Testis (tissue), 3 donors: ENCODE data around the gene TSKU. TPM values are rescaled to one million over a fixed set of nuclear protein-coding genes. Genes with fewer than 3 reads are reported as not detected.
"Not testable (repeated sequence)": the region's sequence is repeated elsewhere in the genome, so short reads cannot be mapped to it uniquely, and the experiment has no call there.

Experiments used
- DNase-seq: peaks from one replicate; pipeline ENCODE4 v3.0.0-alpha.2; 2019
- H3K27ac ChIP-seq, 2 donors: fragments of 200-600 bp; sonication (generic); one replicate each; pipeline ENCODE4 v1.5.1; 2019
- H3K27me3 ChIP-seq: fragments of 200-600 bp; sonication (generic); one replicate; pipeline ENCODE4 v1.5.1; 2019
- H3K36me3 ChIP-seq: fragments of 200-600 bp; sonication (generic); one replicate; pipeline ENCODE4 v1.5.1; 2017; ENCODE audit warnings: low read depth; ENCODE audit errors: missing control alignments
- H3K4me1 ChIP-seq: fragments of 200-600 bp; sonication (generic); one replicate; pipeline ENCODE4 v1.5.1; 2019
- H3K4me3 ChIP-seq, 2 donors: fragments of 200-600 bp; sonication (generic); one replicate each; pipeline ENCODE4 v1.5.1; 2017 to 2019
- H3K9me3 ChIP-seq: fragments of 200-600 bp; sonication (generic); one replicate; pipeline ENCODE4 v1.5.1; 2017
- POLR2A ChIP-seq: fragments of 450-650 bp; IDR thresholded peaks from one replicate; pipeline ENCODE4 v1.6.1; 2017; ENCODE audit warnings: antibody characterized with exemption, mild to moderate bottlenecking, moderate library complexity
- WGBS, 2 donors: methylation state at CpG; one replicate each; pipeline ENCODE4 v1.1.5; 2018; 5-methylcytosine and 5-hydroxymethylcytosine counted together
- intact Hi-C: fragments of 100-400 bp; cut with DNase I; formaldehyde crosslinking; loops from one replicate; pipeline ENCODE4 v1.15.1; 2023; ENCODE audit warnings: low total_unique reads
- polyA plus RNA-seq: library from polyadenylated mRNA; stranded (reverse); fragments of 350-450 nt; fragmentation: Illumina TruSeq; extraction: RNeasy Lipid Tissue Mini Kit (QIAGEN cat#74804); gene quantifications from one replicate; pipeline ENCODE4 v1.2.3, GENCODE V29; 2014; ENCODE audit warnings: low read depth, low replicate concordance; ENCODE audit not compliant: insufficient read depth
- total RNA-seq, 2 donors: library from RNA; depleted of rRNA; stranded (reverse); fragments of >200 nt; gene quantifications; one replicate each; pipeline ENCODE4 v1.2.3, GENCODE V29; 2016
- TF ChIP-seq, protein P1 (sequence below), 3 experiments: fragments of 450-650 bp in 2 of 3; fragments of 200-600 bp in 1 of 3; sonication (generic) in 1 of 3; IDR thresholded peaks; one replicate each; pipeline ENCODE4 v1.5.1; 2016 to 2019; ENCODE audit warnings: antibody characterized with exemption in 3 of 3, mild to moderate bottlenecking in 2 of 3, moderate library complexity in 1 of 3

The TSKU gene
- total and polyA plus RNA-seq, 3 donors from 2014 or later, result 17.1 to 30.2 (median 25.9) TPM

GRCh38 chr11:76814414-76814813 is 31.3 kb downstream of the TSKU start:
- intact Hi-C loops, result no loop called here
- TF ChIP-seq, protein P1, sequence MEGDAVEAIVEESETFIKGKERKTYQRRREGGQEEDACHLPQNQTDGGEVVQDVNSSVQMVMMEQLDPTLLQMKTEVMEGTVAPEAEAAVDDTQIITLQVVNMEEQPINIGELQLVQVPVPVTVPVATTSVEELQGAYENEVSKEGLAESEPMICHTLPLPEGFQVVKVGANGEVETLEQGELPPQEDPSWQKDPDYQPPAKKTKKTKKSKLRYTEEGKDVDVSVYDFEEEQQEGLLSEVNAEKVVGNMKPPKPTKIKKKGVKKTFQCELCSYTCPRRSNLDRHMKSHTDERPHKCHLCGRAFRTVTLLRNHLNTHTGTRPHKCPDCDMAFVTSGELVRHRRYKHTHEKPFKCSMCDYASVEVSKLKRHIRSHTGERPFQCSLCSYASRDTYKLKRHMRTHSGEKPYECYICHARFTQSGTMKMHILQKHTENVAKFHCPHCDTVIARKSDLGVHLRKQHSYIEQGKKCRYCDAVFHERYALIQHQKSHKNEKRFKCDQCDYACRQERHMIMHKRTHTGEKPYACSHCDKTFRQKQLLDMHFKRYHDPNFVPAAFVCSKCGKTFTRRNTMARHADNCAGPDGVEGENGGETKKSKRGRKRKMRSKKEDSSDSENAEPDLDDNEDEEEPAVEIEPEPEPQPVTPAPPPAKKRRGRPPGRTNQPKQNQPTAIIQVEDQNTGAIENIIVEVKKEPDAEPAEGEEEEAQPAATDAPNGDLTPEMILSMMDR (IDR thresholded peaks at IDR 0.05), result no peak
- TF ChIP-seq POLR2A, result no peak
- Histone ChIP-seq H3K27ac (no peak overlapping the region), H3K27me3 (no peaks in the 10 kb centered on the region), H3K36me3 (no peaks in the 10 kb centered on the region), H3K9me3 (no peaks in the 10 kb centered on the region), H3K4me3 (no peak overlapping the region), H3K4me1 (no peaks in the 10 kb centered on the region)
- WGBS, 2 donors, result 68 to 95% methylated on average over 2 of the region's 2 CpGs
- no peak for DNase-seq

- H3K27ac ChIP-seq, DNase-seq, H3K4me1 ChIP-seq, H3K9me3 ChIP-seq, H3K4me3 ChIP-seq, intact Hi-C loops, H3K27me3 ChIP-seq, H3K36me3 ChIP-seq: not testable (repeated sequence)
- 93 to 94% methylated on average over 7 of the region's 7 CpGs for WGBS, 2 donors
Measured at GRCh38 chr11:76815678-76816077, 32.5 kb downstream of the TSKU start.

DNA sequence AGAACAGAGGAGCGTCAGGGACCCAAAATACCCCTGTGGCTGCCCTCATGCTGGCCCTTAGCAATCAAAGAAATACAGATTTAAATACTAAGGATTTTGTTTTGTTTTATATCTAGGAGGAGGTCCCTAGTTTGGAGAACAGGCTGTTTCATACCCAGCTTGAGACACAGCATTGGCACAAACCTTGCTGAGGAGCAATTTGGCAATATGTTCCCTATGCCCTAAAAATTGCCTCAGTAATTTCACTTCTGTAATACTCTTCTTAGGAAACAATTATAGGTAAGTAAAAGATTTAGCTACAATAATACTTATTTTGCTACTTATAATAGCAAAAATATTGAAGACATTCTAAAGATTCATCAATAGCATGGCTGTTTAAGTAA is 37.0 kb downstream of the TSKU start:
- DNase-seq, result no peak
- Histone ChIP-seq H3K9me3 (no peaks in the 10 kb centered on the region), H3K27me3 (no peaks in the 10 kb centered on the region), H3K36me3 (no peaks in the 10 kb centered on the region), H3K27ac (no peak overlapping the region), H3K4me1 (no peaks in the 10 kb centered on the region), H3K4me3 (no peak overlapping the region)
- TF ChIP-seq, protein P1 (IDR thresholded peaks at IDR 0.05), result no peak
- TF ChIP-seq POLR2A, result no peak
- WGBS, 2 donors, result 75 to 85% methylated on average over 1 of the region's 1 CpG
- intact Hi-C loops, result no loop called here

- H3K36me3 ChIP-seq, H3K4me1 ChIP-seq, DNase-seq, intact Hi-C loops, H3K9me3 ChIP-seq, H3K27ac ChIP-seq, H3K27me3 ChIP-seq: not testable (repeated sequence)
- WGBS, 2 donors, result 80% methylated on average over 29 of the region's 29 CpGs; no CpG with 5 or more reads in 1 of the 2 donors
- peak overlapping the region in 1 of 2 donors; percentile 5 for H3K4me3 ChIP-seq
Measured at GRCh38 chr11:76821396-76821795, 38.2 kb downstream of the TSKU start.

DNA sequence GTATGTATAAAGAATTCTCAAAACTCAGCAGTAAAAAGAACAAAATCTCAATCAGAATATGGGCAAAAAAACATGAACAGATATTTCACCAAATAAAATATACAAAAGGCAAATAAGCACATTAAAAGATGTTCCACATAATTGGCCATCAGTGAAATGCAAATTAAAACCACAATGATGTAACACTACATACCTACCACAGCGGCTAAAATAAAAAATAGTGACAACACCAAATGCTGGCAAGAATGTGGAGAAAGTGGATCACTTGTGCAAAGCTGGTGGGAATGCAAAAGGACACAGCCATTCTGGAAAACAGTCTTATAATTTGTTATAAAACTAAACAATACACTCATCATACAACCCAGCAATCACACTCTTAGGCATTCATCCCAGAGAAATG is 39.2 kb downstream of the TSKU start:
- DNase-seq, result no peak
- WGBS, 2 donors, result 83 to 100% methylated on average over 1 of the region's 1 CpG
- Histone ChIP-seq H3K27ac (no peak overlapping the region), H3K27me3 (no peaks in the 10 kb centered on the region), H3K4me3 (no peak overlapping the region), H3K9me3 (no peaks in the 10 kb centered on the region), H3K4me1 (no peaks in the 10 kb centered on the region), H3K36me3 (no peaks in the 10 kb centered on the region)
- intact Hi-C loops, result no loop called here
- TF ChIP-seq, protein P1 (IDR thresholded peaks at IDR 0.05), result no peak
- no peak for TF ChIP-seq POLR2A

DNA sequence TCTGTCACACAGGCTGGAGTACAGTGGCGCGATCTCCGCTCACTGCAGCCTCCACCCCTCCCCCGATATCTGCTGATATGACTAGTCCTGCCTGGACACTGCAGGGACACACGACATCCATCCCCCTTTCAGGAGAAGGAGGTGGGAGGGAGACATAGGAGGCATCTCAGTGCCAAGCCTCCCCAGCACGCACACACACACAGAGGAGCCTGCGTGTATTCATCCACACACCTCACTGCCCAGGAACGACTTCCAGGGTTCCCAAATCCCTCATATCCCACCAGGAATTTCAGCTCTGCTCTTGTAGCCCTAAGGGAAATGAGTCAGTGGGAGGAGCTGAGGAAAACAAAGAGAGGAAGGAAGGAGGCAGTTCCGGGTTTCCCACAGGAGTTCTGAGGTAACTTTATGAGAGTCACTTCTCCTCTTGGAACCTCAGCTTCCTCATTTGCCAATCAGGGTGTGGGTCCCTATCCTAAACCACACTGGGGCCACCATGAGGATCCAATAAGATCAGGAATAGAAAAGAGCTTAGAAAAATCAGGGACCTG is 40.4 kb downstream of the TSKU start:
- no peak overlapping the region for H3K4me3 ChIP-seq
- H3K4me1 ChIP-seq, result no peaks in the 10 kb centered on the region
- H3K36me3 ChIP-seq, result no peaks in the 10 kb centered on the region
- TF ChIP-seq POLR2A, result no peak
- TF ChIP-seq, protein P1 (IDR thresholded peaks at IDR 0.05), result no peak
- no peaks in the 10 kb centered on the region for H3K27me3 ChIP-seq
- intact Hi-C loops, result no loop called here
- H3K9me3 ChIP-seq, result no peaks in the 10 kb centered on the region
- no peak for DNase-seq
- 57 to 60% methylated on average over 9 of the region's 9 CpGs for WGBS, 2 donors
- H3K27ac ChIP-seq, result no peak overlapping the region
